DMS153 treated with DMSO at 0.1 percent for 48 hours (cell line): ENCODE results near the gene STIMATE.

Source experiments
- DNase-seq: peaks from one replicate; lab custom pipeline; 2025; ENCODE audit not compliant: unreplicated experiment; lab: John Stamatoyannopoulos, UW

STIMATE gene

DNA sequence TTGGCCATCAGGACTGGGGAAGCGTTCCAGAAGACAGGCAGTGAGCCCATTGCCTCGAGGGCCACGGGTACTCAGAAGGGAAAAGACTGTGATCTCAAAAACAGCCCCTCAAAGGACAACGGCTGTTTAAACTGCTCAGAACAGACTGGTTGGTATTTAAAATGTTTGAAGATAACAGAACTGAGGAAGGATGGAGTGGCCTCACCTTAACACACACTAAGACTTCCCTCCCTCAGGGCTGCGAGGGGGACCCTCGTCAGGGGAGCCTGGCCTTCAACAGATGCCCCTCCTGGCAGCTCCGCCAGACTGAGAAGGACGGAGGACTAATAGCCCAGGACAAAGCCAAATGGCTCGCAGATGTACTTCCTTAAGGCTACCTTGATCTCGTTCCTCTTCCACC lies 2.6 kb downstream of the STIMATE start:
- no peak for DNase-seq

DNA sequence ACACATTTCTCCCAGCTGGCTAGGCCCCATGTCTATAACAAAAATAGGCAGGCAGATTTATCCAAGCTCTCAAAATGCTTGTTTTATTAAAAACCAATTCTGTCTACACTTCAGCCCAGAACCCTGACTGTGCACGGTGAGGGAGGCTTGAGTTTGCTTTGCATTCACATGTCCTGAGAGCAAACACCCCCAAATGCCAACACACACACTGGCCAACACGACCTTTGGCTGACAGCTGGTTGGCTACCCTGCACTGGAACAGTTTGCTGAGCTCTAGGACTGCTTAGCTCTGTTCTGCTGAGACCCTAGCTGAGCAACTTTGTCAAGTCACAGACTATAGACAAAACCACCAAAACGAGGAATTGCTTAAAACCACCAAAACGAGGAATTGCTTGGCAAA lies 3.6 kb downstream of the STIMATE start:
- DNase-seq: no peak

DNA sequence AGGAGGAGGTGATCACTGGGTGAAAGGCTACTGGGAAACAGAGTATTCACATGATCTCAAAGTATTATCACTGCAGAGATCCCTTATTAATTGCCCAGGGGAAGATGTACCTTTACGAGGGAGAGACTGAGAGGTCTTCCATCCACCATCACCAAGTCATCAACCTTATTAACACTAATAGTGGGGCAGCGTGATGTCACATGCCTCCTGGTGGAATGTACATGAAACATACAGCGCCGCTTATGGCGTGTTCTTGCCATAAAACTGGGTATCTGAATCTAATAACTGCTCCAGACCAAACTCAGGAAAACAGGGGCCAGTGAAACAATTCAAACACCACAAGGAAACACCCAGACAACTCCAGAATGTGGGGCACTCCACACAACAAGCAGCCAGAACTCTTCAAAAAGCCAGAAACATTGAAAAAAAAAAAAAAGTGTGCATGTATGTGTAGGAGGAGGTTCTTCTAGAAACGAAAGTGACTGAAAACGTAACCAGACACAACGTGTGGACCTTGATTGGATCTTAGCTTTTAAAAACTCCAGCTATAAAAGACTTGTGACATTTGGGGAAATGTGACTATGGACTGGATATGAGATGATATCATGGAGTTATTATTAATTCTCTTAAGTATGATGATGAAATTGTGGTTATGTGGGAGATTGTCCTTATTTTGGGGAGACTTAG lies 4.6 kb downstream of the STIMATE start:
- no peak for DNase-seq

DNA sequence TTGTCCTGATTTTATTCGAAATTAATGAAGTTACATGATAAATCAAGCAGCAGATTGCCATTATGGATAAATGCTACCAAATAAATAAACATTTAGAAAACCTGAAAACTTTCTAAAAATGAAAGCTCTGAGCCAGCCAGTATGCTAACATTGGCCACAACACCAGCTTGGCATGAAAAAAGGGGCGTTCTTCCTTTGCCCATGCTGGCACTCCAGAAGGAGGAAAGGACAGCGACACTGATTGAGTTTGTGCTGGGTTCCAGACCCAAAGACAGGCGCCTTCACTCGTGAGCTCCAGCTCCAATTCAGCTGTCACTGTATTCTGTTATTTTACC lies 5.1 kb downstream of the STIMATE start:
- no peak for DNase-seq

DNA sequence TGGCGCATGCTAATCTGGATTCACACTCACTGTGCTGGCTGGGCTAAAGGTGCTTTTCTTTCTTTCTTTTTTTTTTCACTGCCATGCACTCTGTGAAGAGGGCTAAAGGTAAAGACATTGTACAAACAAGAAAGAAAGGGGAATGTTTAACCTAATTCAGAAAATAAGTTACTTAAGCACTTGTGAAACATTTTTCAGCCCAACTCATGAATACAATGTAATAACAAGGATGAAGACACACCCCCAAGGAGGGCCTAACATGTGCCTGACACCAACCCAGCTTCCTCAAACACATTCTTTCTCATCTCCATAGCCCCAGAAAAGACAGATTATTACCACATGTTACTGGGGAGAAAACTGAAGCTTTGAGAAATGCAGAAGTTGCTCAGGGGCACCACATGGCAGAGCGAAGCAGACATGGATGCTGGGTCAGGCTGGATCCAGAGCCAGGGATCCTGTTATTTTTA lies 5.7 kb downstream of the STIMATE start:
- DNase-seq: no peak

DNA sequence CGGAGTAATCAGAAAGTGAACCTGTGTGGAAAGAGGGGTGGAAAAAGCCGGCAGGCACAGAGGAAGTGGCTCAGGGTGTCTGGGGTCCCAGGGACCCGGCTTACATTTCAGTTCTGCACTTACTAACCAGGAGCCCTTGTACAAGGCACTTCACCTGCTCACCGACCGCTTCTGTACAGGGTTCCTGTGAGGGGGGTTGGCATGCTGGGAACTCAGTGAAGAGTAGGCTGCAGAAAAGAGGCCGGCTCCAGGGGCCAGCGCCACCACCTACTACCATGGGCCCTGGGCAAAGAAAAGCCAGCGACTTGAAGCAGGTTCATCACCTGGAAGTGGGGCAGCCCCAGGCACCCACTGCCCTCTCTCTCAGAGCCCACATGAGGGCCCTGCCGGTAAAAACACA lies 6.2 kb downstream of the STIMATE start:
- no peak for DNase-seq

DNA sequence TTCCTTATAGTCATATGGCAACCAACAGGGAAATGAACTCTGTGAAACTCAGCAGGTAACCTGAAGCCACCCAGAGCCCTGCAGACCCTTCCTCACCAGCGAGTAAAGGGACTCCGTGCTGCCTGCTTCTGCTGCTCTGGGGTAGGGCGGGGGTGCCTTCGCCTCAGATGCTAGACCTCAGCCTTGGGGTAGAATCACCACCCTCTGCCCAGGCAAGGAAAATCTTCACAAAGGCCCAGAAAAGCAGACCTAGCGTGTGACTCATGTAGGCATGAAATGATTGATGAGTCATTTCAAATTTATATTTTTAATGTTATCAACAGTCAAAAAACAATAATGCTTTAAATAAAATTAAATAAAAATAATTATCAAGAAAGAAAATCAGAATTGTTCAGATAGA lies 6.6 kb downstream of the STIMATE start:
- DNase-seq: no peak

DNA sequence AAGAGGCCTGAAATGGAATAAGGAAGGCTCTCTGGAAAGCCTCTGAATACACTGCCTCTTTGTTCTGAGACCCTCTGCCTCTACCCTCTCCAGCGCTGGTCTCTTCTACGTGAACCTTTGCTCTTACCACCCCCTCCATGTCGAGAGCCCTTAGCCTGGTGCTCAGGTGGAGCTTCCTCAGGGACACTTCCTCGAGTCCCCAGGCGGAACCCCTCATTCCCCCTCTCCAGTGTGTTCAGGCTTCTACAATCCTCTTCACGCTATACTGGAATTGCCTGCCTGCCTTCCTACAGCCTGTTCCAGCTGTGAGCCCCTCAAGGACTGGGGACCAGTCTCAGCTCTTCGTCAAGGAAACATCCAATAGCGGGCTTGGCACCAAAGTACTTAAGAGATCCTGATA lies 7.4 kb downstream of the STIMATE start:
- no peak for DNase-seq

DNA sequence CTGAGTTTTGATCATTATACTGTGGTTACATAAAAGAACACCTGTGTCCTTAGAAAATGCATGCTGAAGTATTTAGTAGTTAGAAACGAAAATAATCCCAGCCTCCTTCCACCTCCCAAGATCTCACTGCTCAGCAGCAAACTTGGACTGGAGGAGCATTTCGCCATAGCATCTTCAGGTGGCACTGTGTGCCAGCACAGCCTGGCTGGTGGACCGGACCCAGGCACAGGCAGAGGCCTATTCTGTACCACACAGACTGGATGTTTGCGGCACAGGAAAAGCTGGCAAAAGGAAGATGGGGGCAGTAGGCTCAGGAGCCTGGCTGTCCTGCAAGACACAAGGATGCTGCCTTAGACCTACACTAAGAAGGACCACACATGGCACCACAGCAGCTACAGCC lies 10.2 kb downstream of the STIMATE start:
- no peak for DNase-seq

DNA sequence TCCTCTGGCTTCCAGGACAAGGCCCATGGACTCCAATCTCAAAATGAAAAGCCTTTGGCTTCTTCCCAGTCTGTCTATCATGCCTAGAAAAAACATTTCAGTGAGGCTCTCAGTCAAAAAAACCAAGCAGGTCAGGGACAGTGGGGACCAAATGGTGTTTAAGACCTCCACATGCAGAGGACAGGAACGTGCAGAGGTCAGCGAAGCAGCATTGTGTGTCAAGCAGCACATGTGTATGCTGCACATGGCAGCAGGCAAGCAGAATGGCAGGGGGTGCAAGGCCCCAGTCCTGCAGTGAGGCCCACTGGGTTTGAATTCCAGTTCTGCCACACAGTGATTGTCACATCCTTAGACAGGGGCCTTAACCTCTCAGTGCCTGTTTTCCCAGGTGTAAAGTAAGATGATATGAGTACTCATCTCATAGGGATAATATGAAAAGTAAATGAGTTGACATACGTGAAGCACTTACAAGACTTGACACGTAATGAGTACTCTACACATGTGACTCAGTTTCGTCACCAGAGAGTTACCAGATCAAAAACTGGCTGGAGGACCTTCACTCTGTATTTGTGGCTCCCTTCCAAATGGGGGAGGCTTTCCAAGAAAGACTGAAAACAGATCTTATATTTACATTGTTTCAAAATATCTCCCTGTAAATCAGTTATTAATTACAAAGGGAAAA lies 11.2 kb downstream of the STIMATE start:
- DNase-seq: no peak

DNA sequence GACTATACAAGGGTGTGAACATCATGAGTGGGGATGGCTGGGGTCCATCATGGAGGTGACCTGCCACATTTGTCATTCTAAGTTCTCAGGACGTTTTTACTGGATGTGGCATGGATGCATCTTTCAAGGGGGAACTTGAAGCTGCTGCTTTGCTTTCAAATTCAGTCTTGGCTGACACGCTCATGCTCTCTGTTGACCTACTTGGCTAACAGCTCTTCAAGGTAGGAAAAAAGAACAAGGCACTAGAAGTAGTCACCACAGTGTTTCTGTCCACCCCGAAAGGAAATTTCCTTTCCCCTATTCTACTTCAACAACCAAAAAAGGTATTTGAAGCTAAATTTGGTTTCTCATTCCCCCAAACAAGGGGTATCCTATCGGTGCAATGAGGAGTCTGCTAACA lies 15.0 kb downstream of the STIMATE start:
- no peak for DNase-seq

DNA sequence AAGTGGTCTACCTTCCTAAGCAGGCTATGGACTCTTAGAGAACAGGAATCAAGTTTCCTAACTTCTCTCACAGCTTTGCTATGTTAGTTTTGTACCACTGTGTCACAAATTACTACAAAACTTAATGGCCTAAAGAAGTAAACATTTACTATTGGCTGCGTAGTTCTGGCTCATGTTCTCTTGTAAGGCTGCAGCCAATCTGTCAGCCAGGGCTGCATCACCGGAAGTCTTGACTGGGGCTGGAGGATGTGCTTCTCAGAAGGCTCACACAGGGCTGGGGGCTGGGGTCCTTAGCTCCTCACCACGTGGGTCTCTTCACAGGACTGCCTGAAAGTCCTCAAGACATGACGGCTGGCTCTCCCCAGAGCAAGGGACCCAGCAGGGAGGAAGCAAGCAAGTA lies 15.5 kb downstream of the STIMATE start:
- no peak for DNase-seq

DNA sequence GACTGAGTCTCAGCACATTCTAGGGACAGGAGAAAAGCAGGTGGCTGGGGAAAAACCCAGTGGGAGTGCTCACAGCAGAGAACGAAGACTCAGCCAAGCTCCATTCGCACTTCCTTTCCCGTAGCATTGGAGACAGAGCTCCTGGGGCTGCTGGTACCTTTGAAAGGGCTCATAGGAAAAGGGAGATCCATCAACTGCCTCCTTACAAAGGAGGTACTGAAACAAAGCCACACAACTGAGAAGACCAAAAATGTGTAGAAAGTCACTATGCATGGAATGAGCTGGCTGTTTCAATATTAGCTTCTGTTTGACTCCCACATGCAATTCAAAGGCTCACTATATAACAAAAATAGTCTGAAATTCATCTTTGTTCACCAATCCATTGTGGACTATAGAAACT lies 16.9 kb downstream of the STIMATE start:
- no peak for DNase-seq

DNA sequence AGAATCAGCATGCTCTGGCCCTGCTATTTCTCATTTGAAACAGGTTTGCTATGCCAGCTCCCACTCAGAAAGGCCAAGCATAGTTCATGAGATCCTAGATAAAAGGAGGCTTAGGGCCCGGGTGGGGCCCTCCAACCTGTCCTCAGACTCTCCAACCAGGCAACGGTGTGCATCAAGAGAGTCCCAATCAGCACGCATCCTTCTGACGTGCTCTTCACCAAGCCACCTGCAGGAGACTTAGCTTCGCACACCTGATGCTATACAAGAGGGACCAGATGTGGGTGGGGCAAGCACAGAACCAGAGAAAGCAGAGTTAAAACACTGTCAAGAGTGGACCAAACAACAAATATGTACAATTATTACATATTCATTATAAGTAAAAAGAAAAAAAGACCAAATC lies 17.3 kb downstream of the STIMATE start:
- DNase-seq: no peak

DNA sequence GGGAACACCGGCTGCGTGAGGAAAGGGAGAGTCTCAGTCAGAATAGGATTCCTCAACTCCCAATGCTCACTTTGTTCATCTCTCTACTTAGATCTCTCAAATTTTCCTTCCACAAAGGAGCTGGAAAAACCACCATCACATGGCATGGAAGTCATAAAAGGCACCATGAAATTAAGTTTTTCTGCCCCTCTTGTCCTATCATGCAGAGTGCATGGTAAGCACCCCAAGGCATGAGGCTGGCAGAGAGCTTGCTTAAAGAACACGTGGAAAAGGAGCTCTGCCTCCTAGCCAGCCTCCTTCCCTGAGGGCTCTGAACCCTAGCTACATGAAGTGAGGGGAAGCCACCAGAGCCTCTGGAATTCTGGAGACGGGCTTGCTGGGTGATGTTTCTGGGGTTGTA lies 17.8 kb downstream of the STIMATE start:
- no peak for DNase-seq

DNA sequence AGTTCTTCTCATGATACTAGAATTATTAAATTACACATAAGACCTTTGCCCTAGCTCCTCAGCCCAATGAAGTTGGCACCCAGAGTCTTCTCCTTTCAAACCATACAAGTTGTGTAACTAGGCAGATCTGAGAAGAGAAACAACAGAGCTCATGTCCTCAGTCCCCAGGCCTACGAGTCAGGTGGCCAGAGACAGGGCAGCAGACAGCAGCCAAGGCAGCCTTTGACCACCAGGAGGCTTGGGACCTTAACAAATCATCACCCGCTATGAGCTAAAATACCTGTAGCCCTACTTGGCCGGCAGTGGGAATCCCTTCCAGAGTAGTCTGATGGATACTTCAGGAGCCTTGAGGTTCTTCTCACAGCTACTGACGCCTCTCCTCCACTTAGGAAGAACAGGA lies 18.3 kb downstream of the STIMATE start:
- no peak for DNase-seq

DNA sequence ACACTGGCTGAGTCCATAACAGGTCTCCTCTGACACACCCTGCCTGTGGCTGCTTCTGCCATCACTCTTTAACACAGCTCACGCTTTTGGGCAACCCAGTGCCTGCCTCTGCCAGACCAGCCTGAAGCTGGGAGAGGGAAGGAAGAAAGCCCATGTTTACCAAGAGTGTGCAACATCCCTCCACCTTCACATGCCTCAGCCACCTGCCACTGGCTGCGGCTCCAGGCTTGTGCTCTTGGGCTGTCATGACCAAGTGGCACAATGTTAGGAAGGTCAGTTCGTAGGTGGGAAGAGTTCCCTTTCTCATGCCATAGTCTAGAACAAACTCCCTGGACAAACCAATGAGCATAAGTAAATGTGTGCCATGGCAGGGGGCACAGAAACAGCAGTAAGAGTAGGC lies 20.3 kb downstream of the STIMATE start:
- DNase-seq: no peak

DNA sequence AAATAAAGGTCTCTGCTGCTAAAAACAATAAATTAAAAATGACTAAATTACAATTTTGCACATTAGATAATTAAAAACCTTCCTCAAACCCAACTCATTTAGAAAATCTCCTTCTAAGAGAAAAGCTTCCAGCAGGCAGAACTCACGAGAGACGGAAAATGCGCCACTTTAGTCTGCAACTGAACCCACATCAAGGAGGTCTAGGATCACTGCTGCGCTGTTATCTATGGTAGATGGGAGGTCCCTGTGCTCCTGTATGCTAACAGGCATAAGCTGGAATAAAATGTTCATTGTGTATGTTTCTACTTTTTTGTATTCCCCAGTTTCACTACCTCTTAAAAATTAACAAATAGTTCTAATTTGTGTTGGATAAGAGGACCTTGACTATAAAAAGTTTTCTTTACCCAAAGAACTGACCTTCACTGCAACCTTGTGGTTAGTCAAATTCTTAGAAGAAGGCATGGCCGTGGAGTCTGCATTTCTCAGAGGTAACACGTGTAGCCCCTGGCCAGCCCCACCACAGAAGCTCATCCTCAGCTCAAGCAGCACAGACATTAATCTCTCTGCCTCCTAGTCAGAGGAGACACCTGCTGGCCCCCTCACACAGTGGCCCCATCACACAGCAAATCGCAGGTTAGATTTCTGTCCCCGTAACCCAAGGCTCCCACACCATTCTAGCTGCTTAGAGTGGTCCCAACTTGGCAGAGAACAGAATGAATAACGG lies 22.3 kb downstream of the STIMATE start:
- DNase-seq: no peak

DNA sequence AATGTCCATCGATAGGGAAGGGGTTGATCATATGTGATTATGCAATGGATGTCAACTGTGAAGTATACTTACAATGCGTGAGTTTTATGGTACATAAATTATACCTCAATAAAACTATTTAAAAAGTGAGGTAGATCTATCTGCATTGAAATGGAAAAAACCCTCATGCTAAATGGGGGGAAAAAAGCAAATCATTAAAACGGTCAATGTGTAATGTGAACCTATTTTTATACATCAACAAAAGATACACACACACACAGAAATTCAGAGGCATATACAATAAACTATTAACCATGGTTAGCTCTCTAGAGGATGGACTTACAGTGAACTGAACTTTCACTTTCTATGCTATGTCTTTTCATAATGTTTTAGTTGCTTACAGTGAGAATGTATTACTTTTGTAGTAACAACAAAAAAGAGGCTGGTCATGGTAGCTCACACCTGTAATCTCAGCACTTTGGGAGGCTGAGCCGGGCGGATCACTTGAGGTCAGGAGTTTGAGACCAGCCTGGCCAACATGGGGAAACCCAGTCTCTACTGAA lies 23.1 kb downstream of the STIMATE start:
- no peak for DNase-seq

DNA sequence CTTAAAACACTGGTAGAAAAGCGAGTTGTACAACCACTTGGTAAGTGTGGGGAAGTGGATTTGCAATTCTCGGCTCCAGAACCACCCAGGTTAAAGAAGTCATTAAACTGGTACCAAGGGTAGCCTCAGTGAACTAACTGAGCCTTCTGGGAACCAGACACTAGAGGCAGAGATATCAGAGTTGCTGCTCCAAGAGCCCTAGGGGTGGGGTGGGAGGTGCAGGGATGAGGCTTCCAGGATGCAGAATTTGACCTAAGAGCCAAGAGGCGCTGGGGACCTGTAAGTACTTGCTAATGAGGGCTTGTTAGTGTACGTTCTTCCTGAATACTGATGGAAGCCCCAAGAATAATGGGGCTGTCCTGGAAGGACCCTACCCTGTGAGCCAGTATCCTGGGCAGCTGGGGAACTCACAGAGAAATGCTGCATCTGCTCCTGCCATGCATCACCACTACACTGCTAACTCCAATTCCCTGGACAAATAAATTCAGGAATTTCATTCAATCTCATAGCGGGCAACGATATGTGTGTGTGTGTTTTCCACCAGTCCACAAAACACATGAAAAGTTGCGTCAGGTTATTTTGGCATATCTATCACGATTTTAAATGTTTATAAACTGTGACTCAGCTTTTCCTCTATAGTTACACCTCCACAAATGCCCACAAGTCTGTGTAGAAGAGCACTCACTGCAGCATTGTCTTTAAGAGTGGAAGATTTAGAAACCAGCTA lies 23.8 kb downstream of the STIMATE start:
- DNase-seq: no peak

DNA sequence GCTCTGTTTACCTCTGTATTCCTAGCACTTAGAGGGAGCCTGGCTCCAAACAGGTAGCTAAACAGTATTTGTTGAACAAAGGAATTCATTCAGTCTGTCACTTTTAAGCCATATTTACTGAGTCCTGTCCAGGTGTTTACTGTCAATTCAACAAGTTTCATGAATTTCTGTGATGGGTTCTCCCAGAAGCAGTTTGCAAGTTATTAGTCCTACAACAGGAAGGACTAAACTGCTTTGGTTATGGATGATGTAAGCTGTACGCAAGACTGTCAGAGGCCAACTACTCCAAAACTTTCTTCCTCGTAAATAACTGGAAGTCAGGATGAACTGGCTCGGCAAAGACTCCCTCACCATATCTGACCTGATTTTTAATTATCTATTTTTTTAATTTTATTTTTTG lies 25.1 kb downstream of the STIMATE start:
- no peak for DNase-seq
